Measurements from ENCODE around the gene HES6.

HES6 gene

GRCh38 chr2:238254095-238254723 is 14.4 kb upstream of the HES6 start:
- TF ChIP-seq CTCF (IDR thresholded peaks at IDR 0.05; ENCODE audit: low read depth, low read length, missing control alignments) = no peak
- no peak for DNase-seq (ENCODE audit: low read depth)
- H3K4me3 ChIP-seq (ENCODE audit: low read depth, low read length) = no peak overlapping the region
- in situ Hi-C loops (cut with HindIII; ENCODE audit: low sequenced_read_pairs) = no loop called here

DNA sequence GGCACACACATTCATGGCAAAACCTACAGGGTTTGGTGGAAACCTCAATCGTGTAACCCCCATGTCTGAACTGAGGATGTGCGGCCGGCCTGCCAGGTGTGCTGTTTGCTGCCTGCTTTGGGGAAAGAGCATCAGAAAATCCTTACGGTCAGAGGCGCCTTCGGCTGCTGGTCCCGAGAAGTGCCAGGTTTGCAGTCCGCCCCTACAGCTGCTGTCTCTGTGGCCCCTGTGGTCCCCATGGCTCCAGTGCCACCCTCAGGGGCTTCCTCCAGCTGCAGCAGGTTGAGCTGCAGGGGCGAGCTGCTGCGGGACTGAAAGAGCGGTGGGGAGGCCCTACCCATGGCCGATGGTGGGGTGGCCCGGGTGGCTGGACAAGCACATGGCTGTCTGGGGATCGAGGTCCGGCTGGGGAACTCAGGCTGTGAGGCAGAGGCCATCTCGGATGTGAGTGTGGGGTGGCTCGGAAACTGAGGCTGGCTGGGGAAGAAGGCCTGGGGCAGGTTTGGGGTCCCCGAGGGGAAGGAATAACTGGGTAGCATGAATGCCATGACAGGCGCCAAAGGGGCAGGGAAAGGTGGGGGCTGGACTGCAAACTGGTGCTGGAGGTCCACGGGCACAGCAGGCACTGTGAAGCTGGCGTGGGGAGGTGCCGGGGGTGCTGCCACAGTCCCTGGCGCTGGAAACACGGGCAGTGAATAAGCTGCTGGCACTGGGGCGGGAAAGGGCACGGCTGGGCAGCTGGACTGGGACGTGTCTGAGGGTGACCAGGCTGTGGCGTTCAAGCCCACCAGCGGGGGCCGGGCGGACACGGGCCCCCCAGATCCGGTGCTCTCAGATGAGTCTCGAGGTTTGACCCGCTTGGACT is 13.2 kb upstream of the HES6 start:
- in situ Hi-C loops (cut with HindIII; ENCODE audit: low sequenced_read_pairs) = no loop called here
- TF ChIP-seq CTCF (IDR thresholded peaks at IDR 0.05; ENCODE audit: low read depth, low read length, missing control alignments) = no peak

GRCh38 chr2:238251986-238252385 is 12.1 kb upstream of the HES6 start:
- no peak overlapping the region for H3K4me3 ChIP-seq (ENCODE audit: low read depth, low read length)
- no peak for TF ChIP-seq CTCF (IDR thresholded peaks at IDR 0.05; ENCODE audit: low read depth, low read length, missing control alignments)
- in situ Hi-C loops (cut with HindIII; ENCODE audit: low sequenced_read_pairs) = no loop called here
- no peak for DNase-seq (ENCODE audit: low read depth)

More for the DNA sequence above, 13.2 kb upstream of the HES6 start:
- H3K4me3 ChIP-seq (ENCODE audit: low read depth, low read length) = no peak overlapping the region
- DNase-seq (ENCODE audit: low read depth) = no peak

GRCh38 chr2:238251331-238251730 is 11.5 kb upstream of the HES6 start:
- TF ChIP-seq CTCF (IDR thresholded peaks at IDR 0.05; ENCODE audit: low read depth, low read length, missing control alignments) = no peak
- DNase-seq (ENCODE audit: low read depth) = no peak
- in situ Hi-C loops (cut with HindIII; ENCODE audit: low sequenced_read_pairs) = no loop called here
- no peak overlapping the region for H3K4me3 ChIP-seq (ENCODE audit: low read depth, low read length)

GRCh38 chr2:238250896-238251295 is 11.1 kb upstream of the HES6 start:
- no peak for TF ChIP-seq CTCF (IDR thresholded peaks at IDR 0.05; ENCODE audit: low read depth, low read length, missing control alignments)
- in situ Hi-C loops (cut with HindIII; ENCODE audit: low sequenced_read_pairs) = no loop called here
- H3K4me3 ChIP-seq (ENCODE audit: low read depth, low read length) = no peak overlapping the region
- no peak for DNase-seq (ENCODE audit: low read depth)

GRCh38 chr2:238247841-238248453 is 8.1 kb upstream of the HES6 start:
- TF ChIP-seq CTCF (IDR thresholded peaks at IDR 0.05; ENCODE audit: low read depth, low read length, missing control alignments) = no peak
- no peak overlapping the region for H3K4me3 ChIP-seq (ENCODE audit: low read depth, low read length)
- DNase-seq (ENCODE audit: low read depth) = no peak
- in situ Hi-C loops (cut with HindIII; ENCODE audit: low sequenced_read_pairs) = no loop called here
